K562 (cell line): ENCODE data around the gene AGPAT2. TPM values are rescaled to one million over a fixed set of nuclear protein-coding genes. Genes with fewer than 3 reads are reported as not detected.

Experiments
- ARID1B ChIP-seq: fragments of 450-650 bp; IDR thresholded peaks from 2 replicates; pipeline ENCODE4 v1.6.1; 2016; ENCODE audit warnings: antibody characterized with exemption, mild to moderate bottlenecking, inconsistent platforms
- ARID2 ChIP-seq: fragments of 450-650 bp; IDR thresholded peaks from 2 replicates; pipeline ENCODE4 v1.6.1; 2017; ENCODE audit warnings: antibody characterized with exemption, mild to moderate bottlenecking
- BCOR ChIP-seq: fragments of 450-650 bp; IDR thresholded peaks from 2 replicates; pipeline ENCODE4 v1.6.1; 2016
- DPF2 ChIP-seq: fragments of 450-650 bp; IDR thresholded peaks from 2 replicates; pipeline ENCODE4 v1.6.1; 2016
- ELF2 ChIP-seq: fragments of 250-450 bp; sonication (Bioruptor Pico); IDR thresholded peaks from 2 replicates; pipeline ENCODE4 v1.5.0; 2021; ENCODE audit warnings: mild to moderate bottlenecking
- HEY1 ChIP-seq: fragments of 250-450 bp; sonication (Bioruptor Pico); IDR thresholded peaks from 2 replicates; pipeline ENCODE4 v1.5.0; 2020; ENCODE audit warnings: mild to moderate bottlenecking, moderate library complexity, borderline replicate concordance
- LEF1 ChIP-seq: fragments of 450-650 bp; IDR thresholded peaks from 2 replicates; pipeline ENCODE4 v1.6.1; 2016; ENCODE audit warnings: mild to moderate bottlenecking
- MAZ ChIP-seq, 2 experiments: fragments of 450-650 bp in 1 of 2; sonication (generic) in 1 of 2; formaldehyde crosslinking; IDR thresholded peaks in 1 of 2; conservative IDR thresholded peaks in 1 of 2; 2 replicates each; pipeline versions ENCODE4 v1.4.0 to v1.5.0; 2020; ENCODE audit warnings: mild to moderate bottlenecking in 1 of 2, missing genetic modification reagents in 1 of 2
- NR2C2 ChIP-seq, 2 experiments: fragments of 200-800 bp in 1 of 2; sonication (Bioruptor generic) in 1 of 2; sonication (generic) in 1 of 2; formaldehyde crosslinking in 1 of 2; IDR thresholded peaks; 2 replicates each; pipeline versions ENCODE4 v1.6.1 to v1.8.0; 2016 to 2022; ENCODE audit warnings: mild to moderate bottlenecking in 1 of 2, missing compliant biosample characterization in 1 of 2, missing genetic modification characterization in 1 of 2, missing genetic modification reagents in 1 of 2
- PHF20 ChIP-seq: fragments of 450-650 bp; IDR thresholded peaks from 2 replicates; pipeline ENCODE4 v1.6.1; 2018; ENCODE audit not compliant: partially characterized antibody
- SMAD4 ChIP-seq: fragments of 250-450 bp; sonication (Bioruptor Pico); conservative IDR thresholded peaks from 2 replicates; pipeline ENCODE4 v1.8.0; 2021; ENCODE audit warnings: inconsistent platforms, mild to moderate bottlenecking, moderate library complexity
- SMARCA5 ChIP-seq: fragments of 450-650 bp; IDR thresholded peaks from 2 replicates; pipeline ENCODE4 v1.6.1; 2016
- SP1 ChIP-seq: sonication (generic); formaldehyde crosslinking; IDR thresholded peaks from 2 replicates; pipeline ENCODE4 v1.8.1; 2022; ENCODE audit warnings: mild to moderate bottlenecking, missing genetic modification reagents
- TAL1 ChIP-seq: fragments of 450-650 bp; IDR thresholded peaks from 2 replicates; pipeline ENCODE4 v1.6.1; 2016; ENCODE audit warnings: mild to moderate bottlenecking
- ZC3H8 ChIP-seq: fragments of 450-650 bp; IDR thresholded peaks from 2 replicates; pipeline ENCODE4 v1.6.1; 2017
- ZNF316 ChIP-seq: fragments of 450-650 bp; IDR thresholded peaks from 2 replicates; pipeline ENCODE4 v1.6.1; 2016
- ZNF384 ChIP-seq: IDR thresholded peaks from 2 replicates; pipeline ENCODE4 v1.6.1; 2012; ENCODE audit warnings: low read depth, low read length, improper control_type of control experiment
- polyA plus RNA-seq, 8 experiments: library from polyadenylated mRNA; depleted of rRNA in 4 of 8; stranded (reverse) in 5 of 8; unstranded in 3 of 8; fragments of >200 nt; fragmentation: Nextera tagmentation in 2 of 8; fragmentation: Illumina TruSeq in 1 of 8; extraction: Ambion mirVana in 2 of 8; extraction: Trizol in 1 of 8; gene quantifications; 2 replicates each; pipeline versions ENCODE4 v1.2.1 to v1.2.3, GENCODE V29; 2011 to 2014; ENCODE audit warnings: inconsistent platforms in 1 of 8, missing spikeins in 1 of 8
- total RNA-seq, 7 experiments: library from RNA; depleted of rRNA in 6 of 7; stranded (reverse); fragments of >200 nt in 6 of 7; fragmentation: Illumina TruSeq in 2 of 7; extraction: Trizol in 2 of 7; gene quantifications; 2 replicates each; pipeline versions ENCODE4 v1.2.1 to v1.2.3, GENCODE V29; 2011 to 2021; ENCODE audit warnings: low replicate concordance in 1 of 7
- TF ChIP-seq, protein P1 (sequence below), 3 experiments: IDR thresholded peaks in 2 of 3; conservative IDR thresholded peaks in 1 of 3; 2 replicates each; pipeline ENCODE4 v1.5.1; 2011 to 2012; ENCODE audit warnings: low read length in 3 of 3, mild to moderate bottlenecking in 3 of 3, control low read depth in 2 of 3, improper control_type of control experiment in 1 of 3, inconsistent platforms in 1 of 3, low read depth in 1 of 3, mixed read lengths in 1 of 3, moderate library complexity in 1 of 3; ENCODE audit not compliant: insufficient read depth in 2 of 3
- TF ChIP-seq, protein P2 (sequence below): sonication (generic); formaldehyde crosslinking; IDR thresholded peaks from 2 replicates; pipeline ENCODE4 v1.8.1; 2023; ENCODE audit warnings: mild to moderate bottlenecking, missing genetic modification reagents
- TF ChIP-seq, protein P3 (sequence below): sonication (generic); formaldehyde crosslinking; IDR thresholded peaks from 2 replicates; pipeline ENCODE4 v1.8.0; 2022; ENCODE audit warnings: mild to moderate bottlenecking, missing genetic modification reagents

Gene AGPAT2
- total and polyA plus RNA-seq, 9 of the 15 experiments (the other 6 are each of a cell fraction or from before 2014, with no cell fraction given) = 0.13 to 54.5 (median 23.9) TPM

DNA sequence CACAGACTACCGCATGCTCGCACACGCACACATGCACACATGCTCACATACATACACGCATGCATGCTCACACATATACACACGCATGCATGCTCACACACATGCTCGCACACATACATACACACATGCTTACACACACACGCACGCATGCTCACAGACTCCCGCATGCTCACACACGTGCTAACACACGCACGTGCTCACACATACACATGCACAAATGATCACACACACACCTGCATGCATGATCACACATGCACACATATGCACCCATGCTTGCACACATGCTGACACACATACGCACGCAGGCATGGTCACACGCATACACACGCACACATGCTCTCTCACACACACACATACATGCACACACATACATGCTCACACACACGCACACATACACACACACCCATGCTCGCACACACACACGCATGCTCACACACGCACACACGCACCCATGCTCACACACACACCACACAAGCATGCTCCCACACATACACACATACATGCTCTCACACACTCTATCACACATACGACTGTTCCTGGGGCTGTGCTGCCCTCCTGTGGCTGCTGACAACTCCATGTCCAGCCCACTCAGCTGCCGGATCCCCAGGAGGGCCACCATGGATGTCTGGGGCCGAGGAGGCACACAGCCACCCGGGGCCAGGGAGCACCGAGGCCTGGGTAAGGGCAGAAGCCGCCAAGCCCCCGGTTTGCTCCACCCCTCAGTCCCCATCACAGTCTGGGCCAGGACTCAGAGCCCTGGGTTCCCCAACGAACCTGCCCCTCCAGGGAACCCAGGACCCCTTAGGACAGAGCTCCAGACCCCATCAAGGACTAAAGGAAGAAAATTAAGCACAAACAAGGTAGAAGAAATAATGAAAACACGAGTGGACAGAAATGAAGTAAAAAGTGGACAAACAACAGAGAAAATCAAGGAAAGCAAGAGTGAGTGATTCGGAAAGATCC lies 55.9 kb downstream of the AGPAT2 start (continued):
- TF ChIP-seq, protein P1, sequence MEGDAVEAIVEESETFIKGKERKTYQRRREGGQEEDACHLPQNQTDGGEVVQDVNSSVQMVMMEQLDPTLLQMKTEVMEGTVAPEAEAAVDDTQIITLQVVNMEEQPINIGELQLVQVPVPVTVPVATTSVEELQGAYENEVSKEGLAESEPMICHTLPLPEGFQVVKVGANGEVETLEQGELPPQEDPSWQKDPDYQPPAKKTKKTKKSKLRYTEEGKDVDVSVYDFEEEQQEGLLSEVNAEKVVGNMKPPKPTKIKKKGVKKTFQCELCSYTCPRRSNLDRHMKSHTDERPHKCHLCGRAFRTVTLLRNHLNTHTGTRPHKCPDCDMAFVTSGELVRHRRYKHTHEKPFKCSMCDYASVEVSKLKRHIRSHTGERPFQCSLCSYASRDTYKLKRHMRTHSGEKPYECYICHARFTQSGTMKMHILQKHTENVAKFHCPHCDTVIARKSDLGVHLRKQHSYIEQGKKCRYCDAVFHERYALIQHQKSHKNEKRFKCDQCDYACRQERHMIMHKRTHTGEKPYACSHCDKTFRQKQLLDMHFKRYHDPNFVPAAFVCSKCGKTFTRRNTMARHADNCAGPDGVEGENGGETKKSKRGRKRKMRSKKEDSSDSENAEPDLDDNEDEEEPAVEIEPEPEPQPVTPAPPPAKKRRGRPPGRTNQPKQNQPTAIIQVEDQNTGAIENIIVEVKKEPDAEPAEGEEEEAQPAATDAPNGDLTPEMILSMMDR (IDR thresholded peaks at IDR 0.05 in 2 of 3, conservative IDR thresholded peaks at IDR 0.05 in 1 of 3; ENCODE audit: insufficient read depth in 2 of 3, low read depth in 1 of 3, low read length in 3 of 3) = peak; percentile 89 to 91 (median 89)
- TF ChIP-seq, protein P2, sequence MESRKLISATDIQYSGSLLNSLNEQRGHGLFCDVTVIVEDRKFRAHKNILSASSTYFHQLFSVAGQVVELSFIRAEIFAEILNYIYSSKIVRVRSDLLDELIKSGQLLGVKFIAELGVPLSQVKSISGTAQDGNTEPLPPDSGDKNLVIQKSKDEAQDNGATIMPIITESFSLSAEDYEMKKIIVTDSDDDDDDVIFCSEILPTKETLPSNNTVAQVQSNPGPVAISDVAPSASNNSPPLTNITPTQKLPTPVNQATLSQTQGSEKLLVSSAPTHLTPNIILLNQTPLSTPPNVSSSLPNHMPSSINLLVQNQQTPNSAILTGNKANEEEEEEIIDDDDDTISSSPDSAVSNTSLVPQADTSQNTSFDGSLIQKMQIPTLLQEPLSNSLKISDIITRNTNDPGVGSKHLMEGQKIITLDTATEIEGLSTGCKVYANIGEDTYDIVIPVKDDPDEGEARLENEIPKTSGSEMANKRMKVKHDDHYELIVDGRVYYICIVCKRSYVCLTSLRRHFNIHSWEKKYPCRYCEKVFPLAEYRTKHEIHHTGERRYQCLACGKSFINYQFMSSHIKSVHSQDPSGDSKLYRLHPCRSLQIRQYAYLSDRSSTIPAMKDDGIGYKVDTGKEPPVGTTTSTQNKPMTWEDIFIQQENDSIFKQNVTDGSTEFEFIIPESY (CRISPR knock-in tag) = peak; percentile 62
- TF ChIP-seq NR2C2 (CRISPR knock-in tag; IDR thresholded peaks at IDR 0.05) (peak; percentile 48; the same call in 1 of the 2 replicates), NR2C2 (tag; IDR thresholded peaks at IDR 0.05) (no peak), HEY1 (CRISPR knock-in tag) (no peak), DPF2 (peak; percentile 51; the same call in 1 of the 2 replicates), SP1 (CRISPR knock-in tag) (peak; percentile 60), SMAD4 (0 out of 2 replicates have a peak, but pooled peaks have one; percentile 47), ZNF316 (peak; percentile 23; the same call in 1 of the 2 replicates), SMARCA5 (peak; percentile 91), BCOR (peak; percentile 72), LEF1 (0 out of 2 replicates have a peak, but pooled peaks have one; percentile 25), PHF20 (peak; percentile 93), ZNF384 (0 out of 2 replicates have a peak, but pooled peaks have one; percentile 8), ARID2 (peak; percentile 95), ELF2 (CRISPR knock-in tag) (no peak), TAL1 (0 out of 2 replicates have a peak, but pooled peaks have one; percentile 5), ZC3H8 (0 out of 2 replicates have a peak, but pooled peaks have one; percentile 39), MAZ (CRISPR knock-in tag; conservative IDR thresholded peaks at IDR 0.05 in 1 of 2, IDR thresholded peaks at IDR 0.05 in 1 of 2) (0 out of 4 replicates have a peak, but pooled peaks of 1 of the 2 experiments have one; percentile 34), ARID1B (peak; percentile 31; the same call in 1 of the 2 replicates)
- TF ChIP-seq, protein P3, sequence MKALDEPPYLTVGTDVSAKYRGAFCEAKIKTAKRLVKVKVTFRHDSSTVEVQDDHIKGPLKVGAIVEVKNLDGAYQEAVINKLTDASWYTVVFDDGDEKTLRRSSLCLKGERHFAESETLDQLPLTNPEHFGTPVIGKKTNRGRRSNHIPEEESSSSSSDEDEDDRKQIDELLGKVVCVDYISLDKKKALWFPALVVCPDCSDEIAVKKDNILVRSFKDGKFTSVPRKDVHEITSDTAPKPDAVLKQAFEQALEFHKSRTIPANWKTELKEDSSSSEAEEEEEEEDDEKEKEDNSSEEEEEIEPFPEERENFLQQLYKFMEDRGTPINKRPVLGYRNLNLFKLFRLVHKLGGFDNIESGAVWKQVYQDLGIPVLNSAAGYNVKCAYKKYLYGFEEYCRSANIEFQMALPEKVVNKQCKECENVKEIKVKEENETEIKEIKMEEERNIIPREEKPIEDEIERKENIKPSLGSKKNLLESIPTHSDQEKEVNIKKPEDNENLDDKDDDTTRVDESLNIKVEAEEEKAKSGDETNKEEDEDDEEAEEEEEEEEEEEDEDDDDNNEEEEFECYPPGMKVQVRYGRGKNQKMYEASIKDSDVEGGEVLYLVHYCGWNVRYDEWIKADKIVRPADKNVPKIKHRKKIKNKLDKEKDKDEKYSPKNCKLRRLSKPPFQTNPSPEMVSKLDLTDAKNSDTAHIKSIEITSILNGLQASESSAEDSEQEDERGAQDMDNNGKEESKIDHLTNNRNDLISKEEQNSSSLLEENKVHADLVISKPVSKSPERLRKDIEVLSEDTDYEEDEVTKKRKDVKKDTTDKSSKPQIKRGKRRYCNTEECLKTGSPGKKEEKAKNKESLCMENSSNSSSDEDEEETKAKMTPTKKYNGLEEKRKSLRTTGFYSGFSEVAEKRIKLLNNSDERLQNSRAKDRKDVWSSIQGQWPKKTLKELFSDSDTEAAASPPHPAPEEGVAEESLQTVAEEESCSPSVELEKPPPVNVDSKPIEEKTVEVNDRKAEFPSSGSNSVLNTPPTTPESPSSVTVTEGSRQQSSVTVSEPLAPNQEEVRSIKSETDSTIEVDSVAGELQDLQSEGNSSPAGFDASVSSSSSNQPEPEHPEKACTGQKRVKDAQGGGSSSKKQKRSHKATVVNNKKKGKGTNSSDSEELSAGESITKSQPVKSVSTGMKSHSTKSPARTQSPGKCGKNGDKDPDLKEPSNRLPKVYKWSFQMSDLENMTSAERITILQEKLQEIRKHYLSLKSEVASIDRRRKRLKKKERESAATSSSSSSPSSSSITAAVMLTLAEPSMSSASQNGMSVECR (CRISPR knock-in tag) = peak; percentile 65; the same call in 1 of the 2 replicates
